Smooth muscle cell (in vitro differentiated cells): ENCODE measurements around the gene SSC4D. TPM values are rescaled to one million over a fixed set of nuclear protein-coding genes. Genes with fewer than 3 reads are reported as not detected.
"Not testable (repeated sequence)": the region's sequence is repeated elsewhere in the genome, so short reads cannot be mapped to it uniquely, and the experiment has no call there.

ENCODE experiments used
- DNase-seq: peaks from one replicate; lab custom pipeline; 2025; ENCODE audit not compliant: unreplicated experiment; lab: John Stamatoyannopoulos, UW
- H2AFZ ChIP-seq: fragments of 200-600 bp; sonication (generic); 2 replicates; pipeline ENCODE4 v1.6.0; 2016; ENCODE audit warnings: antibody characterized with exemption, low read depth, mild to moderate bottlenecking
- H3F3A ChIP-seq: fragments of 200-600 bp; sonication (generic); 2 replicates; pipeline ENCODE4 v1.6.0; 2017; ENCODE audit warnings: antibody characterized with exemption, low read depth
- H3K27ac ChIP-seq: fragments of 200-600 bp; sonication (generic); 2 replicates; pipeline ENCODE4 v1.5.1; 2016; ENCODE audit warnings: low read depth, mild to moderate bottlenecking
- H3K27me3 ChIP-seq: fragments of 200-600 bp; sonication (generic); 2 replicates; pipeline ENCODE4 v1.6.1; 2016; ENCODE audit warnings: low read depth, mild to moderate bottlenecking
- H3K36me3 ChIP-seq: fragments of 200-600 bp; sonication (generic); 2 replicates; pipeline ENCODE4 v1.5.1; 2016; ENCODE audit warnings: low read depth
- H3K4me1 ChIP-seq: fragments of 200-600 bp; sonication (generic); 2 replicates; pipeline ENCODE4 v1.5.1; 2016; ENCODE audit warnings: low read depth
- H3K4me2 ChIP-seq: fragments of 200-600 bp; sonication (generic); 2 replicates; pipeline ENCODE4 v1.6.0; 2016; ENCODE audit warnings: mild to moderate bottlenecking
- H3K4me3 ChIP-seq: fragments of 200-600 bp; sonication (generic); 2 replicates; pipeline ENCODE4 v1.5.1; 2016; ENCODE audit warnings: mild to moderate bottlenecking
- H3K79me2 ChIP-seq: fragments of 200-600 bp; sonication (generic); 2 replicates; pipeline ENCODE4 v1.6.0; 2016; ENCODE audit warnings: low read depth, mild to moderate bottlenecking
- H3K9ac ChIP-seq: fragments of 200-600 bp; sonication (generic); 2 replicates; pipeline ENCODE4 v1.6.0; 2016; ENCODE audit warnings: low read depth
- H3K9me3 ChIP-seq: fragments of 200-600 bp; sonication (generic); replicated peaks from 2 replicates; pipeline ENCODE4 v1.5.1; 2016; ENCODE audit warnings: low read depth
- H4K20me1 ChIP-seq: fragments of 200-600 bp; sonication (generic); 2 replicates; pipeline ENCODE4 v1.6.0; 2016; ENCODE audit warnings: low read depth
- CTCF ChIP-seq: fragments of 200-600 bp; sonication (generic); IDR thresholded peaks from 2 replicates; pipeline ENCODE4 v1.5.1; 2017; ENCODE audit warnings: borderline replicate concordance, mild to moderate bottlenecking, antibody characterized with exemption; ENCODE audit not compliant: insufficient read depth, poor library complexity, severe bottlenecking
- WGBS: methylation state at CpG from one replicate; pipeline ENCODE4 v1.1.7; 2016; ENCODE audit warnings: low lambda C conversion rate; 5-methylcytosine and 5-hydroxymethylcytosine counted together
- polyA plus RNA-seq: library from polyadenylated mRNA; unstranded; fragments of >200 nt; fragmentation: Nextera tagmentation; extraction: Ambion mirVana; gene quantifications from 2 replicates; pipeline ENCODE4 v1.2.1, GENCODE V29; 2016
- total RNA-seq: library from RNA; depleted of rRNA; stranded (reverse); fragments of >200 nt; gene quantifications from 2 replicates; pipeline ENCODE4 v1.2.3, GENCODE V29; 2014

The SSC4D gene
- total and polyA plus RNA-seq, 2 experiments from 2014 or later, result 2.2 to 2.3 TPM

GRCh38 chr7:76393116-76394031, 16.1 kb downstream of the SSC4D start:
- no peak for TF ChIP-seq CTCF
- WGBS, result 10% methylated on average over 45 of the region's 99 CpGs
- Histone ChIP-seq H4K20me1 (no peaks in the 10 kb centered on the region), H2AFZ (peak overlapping the region; percentile 95), H3K9me3 (no peaks in the 10 kb centered on the region), H3K9ac (peak overlapping the region; percentile 67), H3K4me2 (peak overlapping the region; percentile 97), H3F3A (peaks cover 6% of the 10 kb centered on the region), H3K27ac (no peak overlapping the region), H3K27me3 (no peaks in the 10 kb centered on the region), H3K4me3 (peak overlapping the region; percentile 74), H3K4me1 (peaks cover 4% of the 10 kb centered on the region), H3K36me3 (no peaks in the 10 kb centered on the region), H3K79me2 (no peaks in the 10 kb centered on the region)
- peak; percentile 81 for DNase-seq

DNA sequence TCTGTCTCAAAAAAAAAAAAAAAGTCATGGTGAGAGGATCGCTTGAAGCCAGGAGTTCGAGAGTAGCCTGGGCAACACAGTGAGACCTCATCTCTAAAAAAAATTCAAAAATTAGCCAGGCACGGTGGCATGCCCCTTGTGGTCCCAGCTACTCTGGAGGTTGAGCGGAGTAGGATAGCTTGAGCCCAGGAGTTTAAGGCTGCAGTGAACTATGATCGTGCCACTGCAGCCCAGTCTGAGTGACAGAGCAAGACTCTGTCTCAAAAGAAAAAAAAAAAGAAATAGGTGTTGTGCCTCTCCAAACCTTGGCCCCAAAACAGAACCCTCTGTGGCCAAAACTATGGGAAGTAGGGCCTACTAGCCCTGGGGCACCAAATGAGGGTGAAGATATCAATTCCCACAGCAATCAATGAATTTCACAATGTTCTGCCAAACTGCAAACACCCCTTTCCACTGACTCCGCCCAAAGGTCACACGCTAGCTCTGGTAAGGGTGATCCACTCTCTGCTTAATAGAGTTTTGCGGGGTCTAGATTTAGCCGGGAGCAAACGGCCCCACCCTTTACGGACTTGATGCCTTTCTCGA, 16.9 kb downstream of the SSC4D start:
- H3K4me1 ChIP-seq, result peaks cover 4% of the 10 kb centered on the region
- peak overlapping the region; percentile 97 for H3K4me2 ChIP-seq
- H3K9me3 ChIP-seq, result no peaks in the 10 kb centered on the region
- H3K27me3 ChIP-seq, result no peaks in the 10 kb centered on the region
- H3K79me2 ChIP-seq, result no peaks in the 10 kb centered on the region
- H2AFZ ChIP-seq, result peak overlapping the region; percentile 66
- 44% methylated on average over 12 of the region's 12 CpGs for WGBS
- H3K36me3 ChIP-seq, result no peaks in the 10 kb centered on the region
- DNase-seq, result no peak
- H3F3A ChIP-seq, result peaks cover 6% of the 10 kb centered on the region
- H3K9ac ChIP-seq, result no peak overlapping the region
- peak overlapping the region; percentile 74 for H3K4me3 ChIP-seq
- no peak for TF ChIP-seq CTCF
- H3K27ac ChIP-seq, result no peak overlapping the region
- no peaks in the 10 kb centered on the region for H4K20me1 ChIP-seq

DNA sequence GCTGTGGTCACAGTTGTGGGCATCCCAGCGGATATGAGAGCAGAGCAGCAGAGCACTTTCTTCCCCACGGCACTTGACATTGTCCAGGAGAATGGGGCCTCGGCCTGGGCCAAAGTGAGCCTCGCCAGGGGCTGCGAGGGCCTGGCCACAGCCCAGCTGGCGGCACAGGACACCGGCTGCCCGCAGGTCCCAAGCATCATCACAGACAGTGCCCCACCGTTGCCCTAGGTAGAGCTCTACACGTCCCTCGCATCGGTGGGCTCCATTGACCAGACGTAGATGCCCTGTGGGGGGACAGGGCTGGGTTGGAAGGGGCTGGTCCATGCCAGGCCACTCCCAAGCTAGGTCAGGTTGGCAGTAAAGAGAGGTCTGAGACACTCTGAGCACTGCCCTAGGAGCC, 19.4 kb downstream of the SSC4D start:
- no peaks in the 10 kb centered on the region for H4K20me1 ChIP-seq
- no peak overlapping the region for H3K27ac ChIP-seq
- H3K4me3 ChIP-seq, result no peak overlapping the region
- H2AFZ ChIP-seq, result no peak overlapping the region
- no peaks in the 10 kb centered on the region for H3K79me2 ChIP-seq
- TF ChIP-seq CTCF, result no peak
- no peaks in the 10 kb centered on the region for H3K27me3 ChIP-seq
- no peaks in the 10 kb centered on the region for H3K36me3 ChIP-seq
- 99% methylated on average over 13 of the region's 13 CpGs for WGBS
- no peak for DNase-seq
- H3K9me3 ChIP-seq, result no peaks in the 10 kb centered on the region
- H3K4me1 ChIP-seq, result peaks cover 4% of the 10 kb centered on the region
- no peak overlapping the region for H3K9ac ChIP-seq
- no peak overlapping the region for H3K4me2 ChIP-seq
- H3F3A ChIP-seq, result peaks cover 6% of the 10 kb centered on the region

DNA sequence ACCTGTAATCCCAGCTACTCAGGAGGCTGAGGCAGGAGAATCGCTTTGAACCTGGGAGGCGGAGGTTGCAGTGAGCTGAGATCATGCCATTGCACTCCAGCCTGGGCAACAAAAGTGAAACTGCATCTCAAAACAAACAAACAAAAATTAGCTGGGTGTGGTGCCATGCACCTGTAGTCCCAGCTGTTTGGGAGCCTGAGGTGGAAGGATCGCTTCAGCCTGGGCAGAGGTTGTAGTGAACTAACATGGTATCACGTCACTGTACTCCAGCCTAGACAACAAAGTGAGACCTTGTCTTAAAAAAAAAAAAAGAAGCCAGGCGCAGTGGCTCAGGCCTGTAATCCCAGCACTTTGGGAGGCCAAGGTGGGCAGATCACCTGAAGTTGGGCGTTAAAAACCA, 21.7 kb downstream of the SSC4D start:
- H3K9ac ChIP-seq, H3K36me3 ChIP-seq, DNase-seq, H3K27me3 ChIP-seq, H3K4me2 ChIP-seq, H3K4me1 ChIP-seq, H3K79me2 ChIP-seq, H3F3A ChIP-seq, H2AFZ ChIP-seq, H3K4me3 ChIP-seq, H3K9me3 ChIP-seq, H4K20me1 ChIP-seq, H3K27ac ChIP-seq: not testable (repeated sequence)
- WGBS, result 95% methylated on average over 6 of the region's 6 CpGs
